Keratinocyte (primary cell): Measurements from ENCODE around the gene FAIM. TPM values are rescaled to one million over a fixed set of nuclear protein-coding genes. Genes with fewer than 3 reads are reported as not detected.

Experiments used
- DNase-seq: peaks from one replicate; pipeline ENCODE4 v3.0.0-alpha.2; 2011; ENCODE audit warnings: low read depth, missing footprints, low spot score
- FAIRE-seq: peaks from 2 replicates; lab custom pipeline; 2011; peaks lifted over from hg19 to GRCh38; lab: Jason Lieb, UNC
- H2AFZ ChIP-seq: 2 replicates; pipeline ENCODE4 v1.6.0; 2012; ENCODE audit warnings: low read length, control low read depth, inconsistent platforms; ENCODE audit not compliant: control insufficient read depth
- H3K27ac ChIP-seq: 2 replicates; pipeline ENCODE4 v1.5.1; 2011; ENCODE audit warnings: low read length; ENCODE audit not compliant: control insufficient read depth, insufficient read depth
- H3K27me3 ChIP-seq: 3 replicates; pipeline ENCODE4 v1.6.0; 2011; ENCODE audit warnings: low read length; ENCODE audit not compliant: control insufficient read depth, insufficient read depth; ENCODE audit errors: extremely low read depth
- H3K36me3 ChIP-seq, 2 experiments: 2 replicates in 1 of 2; 3 replicates in 1 of 2; pipeline ENCODE4 v1.5.1; 2011; ENCODE audit warnings: low read length in 2 of 2, mild to moderate bottlenecking in 1 of 2; ENCODE audit not compliant: control insufficient read depth in 2 of 2, insufficient read depth in 2 of 2; ENCODE audit errors: extremely low read depth in 1 of 2
- H3K4me1 ChIP-seq: 3 replicates; pipeline ENCODE4 v1.5.1; 2011; ENCODE audit warnings: low read length; ENCODE audit not compliant: control insufficient read depth, insufficient read depth; ENCODE audit errors: extremely low read depth
- H3K4me2 ChIP-seq: 3 replicates; pipeline ENCODE4 v1.6.0; 2011; ENCODE audit warnings: low read depth, low read length; ENCODE audit not compliant: control insufficient read depth, insufficient read depth; ENCODE audit errors: extremely low read depth
- H3K4me3 ChIP-seq, 3 experiments: fragments of 200-600 bp in 1 of 3; sonication (generic) in 1 of 3; 2 replicates in 2 of 3; 3 replicates in 1 of 3; pipeline ENCODE4 v1.5.1; 2011 to 2016; ENCODE audit warnings: low read length in 3 of 3, mild to moderate bottlenecking in 3 of 3, control low read depth in 2 of 3, inconsistent platforms in 1 of 3, low read depth in 1 of 3, mixed read lengths in 1 of 3, mixed run types in 1 of 3, moderate library complexity in 1 of 3; ENCODE audit not compliant: control insufficient read depth in 2 of 3, insufficient read depth in 2 of 3; ENCODE audit errors: extremely low read depth in 1 of 3
- H3K79me2 ChIP-seq: 2 replicates; pipeline ENCODE4 v1.6.0; 2012; ENCODE audit warnings: low read length; ENCODE audit not compliant: control insufficient read depth, insufficient read depth
- H3K9ac ChIP-seq: 3 replicates; pipeline ENCODE4 v1.6.0; 2011; ENCODE audit warnings: low read length; ENCODE audit not compliant: control insufficient read depth, insufficient read depth; ENCODE audit errors: extremely low read depth
- H3K9me1 ChIP-seq: 3 replicates; pipeline ENCODE4 v1.6.0; 2011; ENCODE audit warnings: low read length; ENCODE audit not compliant: control insufficient read depth, insufficient read depth; ENCODE audit errors: extremely low read depth
- H3K9me3 ChIP-seq: 2 replicates; pipeline ENCODE4 v1.5.1; 2012; ENCODE audit warnings: low read depth, low read length; ENCODE audit not compliant: control insufficient read depth
- H4K20me1 ChIP-seq: 3 replicates; pipeline ENCODE4 v1.6.0; 2011; ENCODE audit warnings: low read length; ENCODE audit not compliant: control insufficient read depth, insufficient read depth; ENCODE audit errors: extremely low read depth
- CTCF ChIP-seq, 3 experiments: IDR thresholded peaks in 1 of 3; conservative IDR thresholded peaks in 1 of 3; optimal IDR thresholded peaks in 1 of 3; 2 replicates in 2 of 3; 3 replicates in 1 of 3; pipeline versions ENCODE3 to v1.5.1; 2011; ENCODE audit warnings: low read length in 3 of 3, mild to moderate bottlenecking in 3 of 3, moderate library complexity in 2 of 3, control low read depth in 1 of 3, inconsistent platforms in 1 of 3; ENCODE audit not compliant: insufficient read depth in 2 of 3; ENCODE audit errors: extremely low read depth in 1 of 3
- EZH2 ChIP-seq: IDR thresholded peaks from one replicate; pipeline ENCODE4 v1.6.1; 2012; ENCODE audit warnings: inconsistent platforms, mild to moderate bottlenecking, low read length, moderate library complexity
- dilution Hi-C: fragments of 300-500 bp; cut with MboI; formaldehyde crosslinking; loops from one replicate; pipeline ENCODE4 v1.7.0; 2020; ENCODE audit warnings: low sequenced_read_pairs; ENCODE audit not compliant: extremely low pct_ligation_motif_present
- polyA plus RNA-seq, 5 experiments: library from polyadenylated mRNA; depleted of rRNA in 3 of 5; stranded (reverse) in 3 of 5; stranded (forward) in 1 of 5; unstranded in 1 of 5; fragments of >200 nt; gene quantifications; 1 replicate in 1 of 5; 2 replicates in 3 of 5; 3 replicates in 1 of 5; pipeline versions ENCODE4 v1.2.1 to v1.2.3, GENCODE V29; 2011 to 2012; ENCODE audit warnings: missing spikeins in 2 of 5, low read depth in 1 of 5, low replicate concordance in 1 of 5

Gene FAIM
- polyA plus RNA-seq, 1 donor (not counting 4 experiments of a cell fraction or from before 2014, with no cell fraction given): 6.7 TPM

GRCh38 chr3:138681463-138682220 lies 73.1 kb downstream of the FAIM start:
- peaks cover 0 to 5% of the 10 kb centered on the region in 2 experiments for H3K36me3 ChIP-seq
- no peaks in the 10 kb centered on the region for H4K20me1 ChIP-seq
- no peaks in the 10 kb centered on the region for H3K4me1 ChIP-seq
- TF ChIP-seq CTCF (optimal IDR thresholded peaks at IDR 0.05 in 1 of 3, IDR thresholded peaks at IDR 0.05 in 1 of 3, conservative IDR thresholded peaks at IDR 0.05 in 1 of 3; ENCODE audit: extremely low read depth in 1 of 3, insufficient read depth in 2 of 3, low read length in 3 of 3): no peak
- no peak for TF ChIP-seq EZH2
- no peak overlapping the region for H3K27ac ChIP-seq
- no peak overlapping the region for H2AFZ ChIP-seq
- no peaks in the 10 kb centered on the region for H3K79me2 ChIP-seq
- no peak overlapping the region for H3K4me2 ChIP-seq
- peaks cover 3% of the 10 kb centered on the region for H3K9me3 ChIP-seq
- H3K4me3 ChIP-seq: no peak overlapping the region
- FAIRE-seq (no peak), DNase-seq (no peak)
- dilution Hi-C loops: no loop called here
- no peak overlapping the region for H3K9ac ChIP-seq
- no peaks in the 10 kb centered on the region for H3K27me3 ChIP-seq
- H3K9me1 ChIP-seq: no peaks in the 10 kb centered on the region

- Histone ChIP-seq H3K27me3 (no peaks in the 10 kb centered on the region), H3K9ac (no peak overlapping the region), H4K20me1 (no peaks in the 10 kb centered on the region), H3K79me2 (no peaks in the 10 kb centered on the region), H3K9me3 (no peaks in the 10 kb centered on the region), H3K4me2 (no peak overlapping the region), H3K27ac (no peak overlapping the region), H3K9me1 (no peaks in the 10 kb centered on the region), H3K4me1 (no peaks in the 10 kb centered on the region), H3K36me3 (peaks cover 0 to 5% of the 10 kb centered on the region in 2 experiments), H3K4me3 (no peak overlapping the region), H2AFZ (no peak overlapping the region)
- FAIRE-seq (no peak), DNase-seq (no peak)
- dilution Hi-C loops: no loop called here
- TF ChIP-seq EZH2: no peak
Measured at GRCh38 chr3:138682648-138683047, 74.1 kb downstream of the FAIM start.

Other genes with a start within 250 kb of the FAIM start
- 0.49 to 0.63 TPM (median 0.62 TPM) in 3 replicates for gene ESYT3, start 174.2 kb upstream of the FAIM start, polyA plus RNA-seq
- 3.8 to 11.4 TPM (median 6.2 TPM) in 3 replicates for gene CEP70, start 14.5 kb upstream of the FAIM start, polyA plus RNA-seq
- gene PIK3CB, start 226.2 kb downstream of the FAIM start, polyA plus RNA-seq: 11.5 to 19.9 TPM (median 18.5 TPM) in 3 replicates